Limb (tissue), 2 donors: ENCODE results near the gene CYSTM1.

Experiments
- DNase-seq, 2 donors: peaks; one replicate each; pipeline ENCODE4 v3.0.0-alpha.2; 2016; ENCODE audit errors: extremely low spot score in 2 of 2

Gene CYSTM1

GRCh38 chr5:140292212-140293036, 117.4 kb downstream of the CYSTM1 start:
- no peak for DNase-seq
